Mucosa of rectum (tissue), 2 donors: ENCODE results near the gene ABCC10.
"Not testable (repeated sequence)": the region's sequence is repeated elsewhere in the genome, so short reads cannot be mapped to it uniquely, and the experiment has no call there.

Experiments
- H3K27ac ChIP-seq, 2 donors: one replicate each; pipeline ENCODE4 v1.7.0; 2013; ENCODE audit warnings: inconsistent platforms in 2 of 2, low read depth in 2 of 2, low read length in 2 of 2
- H3K27me3 ChIP-seq, 2 donors: one replicate each; pipeline ENCODE4 v1.7.0; 2013; ENCODE audit warnings: low read length in 2 of 2; ENCODE audit not compliant: control insufficient read depth in 2 of 2, insufficient read depth in 2 of 2
- H3K36me3 ChIP-seq, 2 donors: one replicate each; pipeline ENCODE4 v1.7.0; 2013; ENCODE audit warnings: low read length in 2 of 2; ENCODE audit not compliant: control insufficient read depth in 2 of 2, insufficient read depth in 2 of 2
- H3K4me1 ChIP-seq, 2 donors: one replicate each; pipeline ENCODE4 v1.7.0; 2013; ENCODE audit warnings: low read length in 2 of 2, mild to moderate bottlenecking in 1 of 2; ENCODE audit not compliant: control insufficient read depth in 2 of 2, insufficient read depth in 2 of 2
- H3K4me3 ChIP-seq, 2 donors: one replicate each; pipeline ENCODE4 v1.7.0; 2013; ENCODE audit warnings: low read length in 2 of 2
- H3K9ac ChIP-seq, 2 donors: one replicate each; pipeline ENCODE4 v1.7.0; 2013; ENCODE audit warnings: low read length in 2 of 2, low read depth in 1 of 2, mild to moderate bottlenecking in 1 of 2
- H3K9me3 ChIP-seq, 2 donors: one replicate each; pipeline ENCODE4 v1.7.0; 2013; ENCODE audit warnings: low read length in 2 of 2; ENCODE audit not compliant: control insufficient read depth in 2 of 2
- donor health status: healthy.
- donor health status: Normal muscosa, but diverticular disease.

ABCC10 gene

DNA sequence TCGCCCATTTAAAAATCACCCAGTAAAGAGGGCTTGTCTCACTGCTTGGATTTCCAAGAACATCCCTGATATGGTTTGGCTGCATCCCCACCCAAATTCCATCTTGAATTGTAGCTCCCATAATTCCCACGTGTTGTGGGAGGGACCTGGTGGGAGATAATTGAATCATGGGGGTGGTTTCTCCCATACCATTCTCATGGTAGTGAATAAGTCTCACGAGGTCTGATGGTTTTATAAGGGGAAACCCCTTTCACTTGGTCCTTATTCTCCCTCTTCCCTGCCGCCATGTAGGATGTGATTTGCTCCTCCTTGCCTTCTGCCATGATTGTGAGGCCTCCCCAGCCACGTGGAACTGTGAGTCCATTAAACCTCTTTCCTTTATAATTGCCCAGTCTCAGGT, 39.9 kb downstream of the ABCC10 start:
- H3K9me3 ChIP-seq, H3K27me3 ChIP-seq, H3K27ac ChIP-seq, H3K36me3 ChIP-seq, H3K4me1 ChIP-seq, H3K9ac ChIP-seq, H3K4me3 ChIP-seq: not testable (repeated sequence)

DNA sequence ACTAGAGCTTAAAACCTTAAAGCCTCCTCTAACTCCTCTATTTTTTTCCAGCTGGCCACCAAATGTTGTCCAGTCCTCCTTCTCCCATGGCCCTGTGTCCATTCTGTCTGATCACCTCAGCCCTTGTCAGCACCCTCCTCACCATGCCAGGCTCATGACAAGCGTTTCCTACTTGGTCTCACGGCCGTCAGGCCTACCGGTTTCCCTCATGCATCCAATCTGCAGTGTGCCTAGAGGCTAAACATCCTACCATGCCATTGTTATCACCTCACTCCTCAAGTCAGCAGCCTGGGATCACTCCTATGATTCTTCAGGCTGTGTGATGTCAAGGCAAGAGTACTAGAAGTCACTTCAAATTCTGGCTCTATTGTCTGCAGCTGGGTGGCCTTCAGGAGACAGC, 40.4 kb downstream of the ABCC10 start:
- Histone ChIP-seq H3K4me1 (no peaks in the 10 kb centered on the region), H3K9ac (no peak overlapping the region), H3K27ac (no peak overlapping the region), H3K36me3 (no peaks in the 10 kb centered on the region), H3K9me3 (no peaks in the 10 kb centered on the region), H3K4me3 (no peak overlapping the region), H3K27me3 (peaks cover under 1% of the 10 kb centered on the region in 2 donors)

DNA sequence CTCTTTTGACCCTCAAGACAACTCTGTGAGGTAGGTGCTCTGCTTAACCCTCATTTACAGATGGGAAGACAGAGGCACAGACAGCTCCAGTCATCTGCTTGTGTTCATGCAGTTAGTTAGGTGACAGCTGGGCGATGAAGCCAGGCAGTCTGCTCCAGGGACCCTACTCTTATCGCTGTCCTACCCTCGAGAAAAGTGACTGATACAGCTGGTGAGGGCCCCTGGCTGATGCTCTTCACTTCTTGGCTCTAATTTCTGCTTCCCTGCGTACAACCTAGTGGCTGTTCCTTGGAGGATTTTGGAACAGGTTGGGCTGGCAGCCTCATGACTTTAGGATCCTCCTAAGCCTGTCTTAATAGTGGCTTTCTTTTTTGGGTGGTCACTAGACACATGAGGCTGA, 40.9 kb downstream of the ABCC10 start:
- H3K9me3 ChIP-seq = no peaks in the 10 kb centered on the region

DNA sequence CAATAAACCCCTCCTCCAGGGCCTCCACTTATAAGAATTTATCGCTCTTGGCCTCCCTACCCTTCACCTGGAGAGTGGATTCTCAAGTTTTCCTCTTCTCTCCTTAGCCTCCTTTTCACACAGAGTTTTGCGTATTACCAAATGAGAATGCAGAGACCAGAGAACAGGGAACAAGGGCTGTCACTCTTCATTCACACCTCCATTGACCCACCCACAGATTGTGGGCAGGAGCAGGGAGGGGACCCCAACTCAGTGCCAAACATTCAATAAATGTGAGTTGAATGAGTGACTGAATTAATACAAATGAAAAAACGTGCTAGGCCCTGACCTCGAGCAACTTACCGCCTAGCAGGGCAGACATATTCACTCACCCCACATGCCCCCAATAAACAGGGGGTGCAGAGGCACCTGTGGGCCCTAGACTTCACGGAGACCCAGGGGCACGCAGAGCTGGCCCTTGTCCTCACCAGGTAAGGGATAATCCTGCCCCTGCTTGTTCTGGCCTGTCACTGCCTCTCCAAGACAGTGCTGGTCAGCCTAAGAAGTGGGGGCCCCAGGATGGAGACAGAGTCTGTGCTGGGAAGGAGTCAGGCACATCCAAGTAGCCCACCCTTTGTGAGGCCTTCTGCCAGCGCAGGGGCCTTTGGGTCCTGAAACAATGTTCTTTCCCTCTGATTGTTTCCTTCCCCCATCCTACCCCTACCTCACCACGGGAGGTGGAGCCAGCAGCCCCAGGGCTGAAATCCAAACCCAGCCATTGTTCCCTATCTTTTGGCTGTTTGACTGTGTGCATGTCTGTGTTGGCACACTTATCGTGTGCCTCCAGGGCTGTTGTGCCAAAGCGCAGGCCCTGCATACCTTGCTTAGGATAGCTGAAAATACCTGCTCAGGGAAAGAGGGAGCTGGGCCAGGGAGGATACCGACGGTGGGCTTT, 41.7 kb downstream of the ABCC10 start:
- H3K9me3 ChIP-seq = no peaks in the 10 kb centered on the region
- H3K27me3 ChIP-seq = no peaks in the 10 kb centered on the region
- no peak overlapping the region for H3K4me3 ChIP-seq
- no peak overlapping the region for H3K9ac ChIP-seq
- H3K4me1 ChIP-seq = no peaks in the 10 kb centered on the region
- no peak overlapping the region for H3K27ac ChIP-seq
- no peaks in the 10 kb centered on the region for H3K36me3 ChIP-seq

More for the DNA sequence above, 40.9 kb downstream of the ABCC10 start:
- Histone ChIP-seq H3K9ac (no peak overlapping the region), H3K27ac (no peak overlapping the region), H3K36me3 (no peaks in the 10 kb centered on the region), H3K4me1 (no peaks in the 10 kb centered on the region), H3K27me3 (no peaks in the 10 kb centered on the region), H3K4me3 (no peak overlapping the region)

DNA sequence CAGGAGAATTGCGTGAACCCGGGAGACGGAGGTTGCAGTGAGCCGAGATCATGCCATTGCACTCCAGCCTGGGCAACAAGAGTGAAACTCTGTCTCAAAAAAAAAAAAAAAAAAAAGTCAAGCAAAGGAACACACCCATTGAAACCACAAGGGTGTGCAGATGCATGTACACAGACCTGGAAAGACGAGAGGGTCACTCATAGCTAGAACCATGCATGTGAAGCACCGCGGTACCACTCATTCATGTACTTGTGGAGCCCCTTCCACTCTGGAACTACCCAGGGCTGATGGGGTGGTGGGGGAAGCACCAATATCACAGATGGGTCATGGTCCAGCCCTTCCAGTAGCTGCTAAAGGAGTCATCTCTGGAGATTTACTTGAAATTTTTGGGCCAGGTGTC, 42.6 kb downstream of the ABCC10 start:
- Histone ChIP-seq H3K9ac (no peak overlapping the region), H3K27ac (no peak overlapping the region), H3K4me1 (no peaks in the 10 kb centered on the region), H3K36me3 (no peaks in the 10 kb centered on the region), H3K27me3 (no peaks in the 10 kb centered on the region), H3K9me3 (no peaks in the 10 kb centered on the region), H3K4me3 (no peak overlapping the region)

DNA sequence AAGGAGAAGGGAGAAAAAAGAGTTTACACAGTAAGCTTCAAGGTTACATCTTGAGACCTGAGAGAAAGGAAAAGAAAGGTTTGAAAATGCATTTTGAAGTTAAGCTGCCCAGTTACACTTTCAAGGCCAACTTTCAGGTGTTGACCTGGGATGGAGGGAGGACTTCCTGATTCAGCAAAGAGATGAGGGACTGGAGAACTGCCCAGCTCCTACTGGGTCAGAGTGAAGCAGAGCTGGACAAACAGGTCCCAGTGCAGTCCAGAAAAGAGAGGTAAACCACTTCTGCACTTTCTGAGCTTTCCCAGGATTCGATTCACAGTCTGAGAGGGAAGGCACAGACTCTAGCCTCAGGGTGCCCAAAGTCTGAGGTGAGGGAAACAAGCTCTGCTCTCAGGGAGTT, 44.1 kb downstream of the ABCC10 start:
- H3K9me3 ChIP-seq = no peaks in the 10 kb centered on the region
- H3K4me1 ChIP-seq = no peaks in the 10 kb centered on the region
- H3K9ac ChIP-seq = no peak overlapping the region
- H3K27me3 ChIP-seq = no peaks in the 10 kb centered on the region
- H3K36me3 ChIP-seq = no peaks in the 10 kb centered on the region
- no peak overlapping the region for H3K4me3 ChIP-seq
- H3K27ac ChIP-seq = no peak overlapping the region

DNA sequence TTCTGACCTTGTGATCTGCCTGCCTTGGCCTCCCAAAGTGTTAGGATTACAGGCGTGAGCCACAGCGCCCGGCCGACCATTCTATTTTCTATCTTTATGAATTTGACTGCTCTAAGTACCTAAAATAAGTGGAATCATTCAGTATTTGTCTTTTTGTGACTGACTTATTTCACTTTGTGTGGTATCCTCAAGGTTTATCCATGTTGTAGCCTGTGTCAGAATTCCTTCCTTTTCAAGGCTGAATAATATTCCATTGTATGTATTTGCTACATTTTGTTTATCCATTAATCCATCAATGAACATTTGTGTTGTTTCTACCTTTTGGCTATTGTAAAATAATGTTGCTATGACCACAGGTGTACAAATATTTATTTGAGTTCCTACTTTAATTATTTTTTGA, 45.2 kb downstream of the ABCC10 start:
- Histone ChIP-seq H3K4me1 (peaks cover 0 to 3% of the 10 kb centered on the region in 2 donors), H3K27ac (no peak overlapping the region), H3K9ac (no peak overlapping the region), H3K9me3 (no peaks in the 10 kb centered on the region), H3K27me3 (no peaks in the 10 kb centered on the region), H3K4me3 (no peak overlapping the region), H3K36me3 (no peaks in the 10 kb centered on the region)

DNA sequence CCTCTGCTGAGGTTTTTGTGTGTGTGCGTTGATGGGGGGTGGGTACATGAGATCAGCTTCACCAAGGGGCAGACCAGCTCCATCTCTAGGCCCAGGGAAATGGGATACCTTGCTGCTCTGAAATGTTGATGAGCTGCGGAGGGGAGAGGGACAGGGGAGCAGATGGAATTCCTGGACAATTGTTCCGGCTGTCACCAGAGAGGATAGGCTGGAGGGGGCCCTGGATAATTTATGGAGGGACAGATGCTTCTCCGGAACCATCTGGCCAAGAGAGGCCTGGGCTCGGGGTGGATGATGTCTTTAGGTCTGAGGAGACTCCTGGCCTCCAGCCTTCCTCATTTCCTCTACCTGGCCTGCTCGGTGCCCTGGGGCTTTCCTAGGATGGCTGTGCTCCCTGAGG, 48.2 kb downstream of the ABCC10 start:
- Histone ChIP-seq H3K36me3 (no peaks in the 10 kb centered on the region), H3K27ac (no peak overlapping the region), H3K9me3 (no peaks in the 10 kb centered on the region), H3K27me3 (no peaks in the 10 kb centered on the region), H3K9ac (no peak overlapping the region), H3K4me3 (no peak overlapping the region), H3K4me1 (peaks cover 8 to 11% of the 10 kb centered on the region in 2 donors)

DNA sequence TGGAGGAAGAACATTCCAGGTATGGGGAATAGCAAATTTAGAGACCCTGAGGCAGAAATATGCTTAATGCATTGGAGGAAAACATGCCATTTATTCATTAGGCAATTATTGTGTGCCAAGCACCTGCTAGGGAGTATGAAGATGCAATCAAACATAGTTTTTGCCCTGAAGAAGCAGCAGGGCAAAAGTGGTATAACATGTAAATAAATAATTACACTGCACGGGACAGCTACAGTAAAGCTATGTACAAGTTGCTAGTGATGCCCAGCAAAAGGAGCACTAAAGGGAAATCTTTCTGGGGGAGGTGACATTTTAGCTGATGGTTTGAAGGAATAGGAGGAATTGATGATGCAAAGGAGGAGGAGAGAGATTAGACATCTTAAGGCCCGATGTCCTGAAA, 49.4 kb downstream of the ABCC10 start:
- Histone ChIP-seq H3K36me3 (no peaks in the 10 kb centered on the region), H3K9ac (peak overlapping the region; percentile 36 to 39), H3K9me3 (no peaks in the 10 kb centered on the region), H3K27ac (no peak overlapping the region), H3K27me3 (no peaks in the 10 kb centered on the region), H3K4me1 (peaks cover 8 to 11% of the 10 kb centered on the region in 2 donors), H3K4me3 (peak overlapping the region in 1 of 2 donors; percentile 83)

DNA sequence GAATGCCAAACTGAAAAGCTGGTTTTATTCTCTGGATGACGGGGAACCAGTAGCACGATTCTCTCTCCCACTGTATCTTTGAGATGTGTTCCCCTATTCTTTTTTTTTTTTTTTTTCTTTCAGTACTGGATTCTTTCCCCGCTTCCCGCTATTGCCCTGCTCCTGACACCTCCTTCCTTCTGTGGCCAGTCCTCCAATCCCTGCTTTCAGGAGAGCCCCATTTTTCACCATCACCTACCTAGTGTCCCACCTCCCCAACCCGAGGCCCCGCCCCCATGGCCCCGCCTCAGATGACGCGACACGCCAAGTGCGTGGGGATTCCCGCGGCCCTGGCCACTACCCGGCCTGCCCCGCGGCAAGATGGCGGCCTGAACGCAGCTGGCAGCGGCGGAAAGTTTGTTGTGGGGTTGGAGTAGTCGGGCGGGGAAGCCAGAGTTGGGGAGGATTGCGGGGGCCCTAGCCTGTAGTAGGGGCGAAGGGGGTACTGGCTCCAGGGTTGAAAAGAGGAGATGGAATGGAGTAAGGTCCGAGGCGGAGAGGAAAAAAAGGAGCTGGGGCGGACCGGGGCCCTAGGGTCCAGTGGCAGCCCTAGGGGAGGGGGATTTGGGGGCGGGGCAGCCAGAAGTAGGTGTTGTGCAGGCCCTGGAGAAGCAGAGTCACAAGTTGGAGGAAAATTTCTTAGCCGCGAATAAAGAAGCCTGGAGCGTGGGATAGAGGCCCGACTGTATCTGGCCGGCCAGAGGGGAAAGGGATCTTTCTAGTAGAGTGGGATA, 50.1 kb downstream of the ABCC10 start, which contains the start of gene TJAP1:
Gene TJAP1 (plus strand): TSS at position 336 of the 773 bp plus-strand sequence. CDS start 21,432 bp downstream, outside the sequence.
- H3K27ac ChIP-seq = peak within 1 kb of the TSS; percentile 43 to 58
- H3K4me3 ChIP-seq = peak within 1 kb of the TSS; percentile 76 to 83
- no peaks in the 10 kb centered on the region for H3K27me3 ChIP-seq
- no peaks in the 10 kb centered on the region for H3K9me3 ChIP-seq
- peaks cover 8 to 11% of the 10 kb centered on the region in 2 donors for H3K4me1 ChIP-seq
- peak within 1 kb of the TSS; percentile 67 to 85 for H3K9ac ChIP-seq
- no peaks in the 10 kb centered on the region for H3K36me3 ChIP-seq
